HG03095 (cell line): ENCODE results near the gene SCML1.
A peak's percentile ranks its signal among the peaks of the same experiment; 100 is the strongest.

ENCODE experiments used
- ATAC-seq: cut with Tn5 transposase; IDR thresholded peaks from one replicate; pipeline ENCODE4 v1.9.1; 2021; ENCODE audit warnings: moderate library complexity; ENCODE audit not compliant: unreplicated experiment

Gene SCML1

GRCh38 chrX:17736856-17737709 lies at the start of gene SCML1:
Gene SCML1 (plus strand): TSS chrX:17737493. CDS start chrX:17744187, 6,694 bp downstream.
- ATAC-seq, result no peak

GRCh38 chrX:17687648-17688047 lies 49.6 kb upstream of the SCML1 start:
- ATAC-seq, result no peak

GRCh38 chrX:17689971-17690409 lies 47.3 kb upstream of the SCML1 start:
- ATAC-seq, result peak; percentile 65

- no peak for ATAC-seq
Measured at GRCh38 chrX:17692709-17693346, 44.5 kb upstream of the SCML1 start.

- no peak for ATAC-seq
Measured at GRCh38 chrX:17697191-17697590, 40.1 kb upstream of the SCML1 start.

- ATAC-seq, result no peak
Measured at GRCh38 chrX:17700976-17701375, 36.3 kb upstream of the SCML1 start.

GRCh38 chrX:17703201-17703600 lies 34.1 kb upstream of the SCML1 start:
- ATAC-seq, result no peak

GRCh38 chrX:17705211-17705610 lies 32.1 kb upstream of the SCML1 start:
- no peak for ATAC-seq

GRCh38 chrX:17706676-17707075 lies 30.6 kb upstream of the SCML1 start:
- ATAC-seq, result no peak

- no peak for ATAC-seq
Measured at GRCh38 chrX:17707731-17708130, 29.6 kb upstream of the SCML1 start.

- no peak for ATAC-seq
Measured at GRCh38 chrX:17710871-17711301, 26.4 kb upstream of the SCML1 start.

GRCh38 chrX:17713288-17713687 lies 24.0 kb upstream of the SCML1 start:
- ATAC-seq, result no peak

- no peak for ATAC-seq
Measured at GRCh38 chrX:17718649-17719165, 18.6 kb upstream of the SCML1 start.

- no peak for ATAC-seq
Measured at GRCh38 chrX:17719711-17720110, 17.6 kb upstream of the SCML1 start.

GRCh38 chrX:17721715-17722114 lies 15.6 kb upstream of the SCML1 start:
- no peak for ATAC-seq

- no peak for ATAC-seq
Measured at GRCh38 chrX:17725181-17725580, 12.1 kb upstream of the SCML1 start.

GRCh38 chrX:17732138-17732783 lies 5.0 kb upstream of the SCML1 start:
- ATAC-seq, result no peak

GRCh38 chrX:17735406-17735805 lies 1.9 kb upstream of the SCML1 start:
- no peak for ATAC-seq

GRCh38 chrX:17736478-17736855 lies 826 bp upstream of the SCML1 start:
- no peak for ATAC-seq

GRCh38 chrX:17737710-17737985 lies 355 bp downstream of the SCML1 start:
- no peak for ATAC-seq

GRCh38 chrX:17737986-17738713 lies 857 bp downstream of the SCML1 start:
- ATAC-seq, result no peak
